Embryonic facial prominence (tissue), 1 donor: ENCODE data around the gene GDA.
A peak's percentile ranks its signal among the peaks of the same experiment; 100 is the strongest.
"Not testable (repeated sequence)": the region's sequence is repeated elsewhere in the genome, so short reads cannot be mapped to it uniquely, and the experiment has no call there.

ENCODE experiments used
- DNase-seq: peaks from one replicate; pipeline ENCODE4 v3.0.0-alpha.2; 2016; ENCODE audit errors: extremely low spot score

GDA gene

GRCh38 chr9:72278959-72279358 lies 129.7 kb downstream of the GDA start:
- no peak for DNase-seq

GRCh38 chr9:72280913-72281500 lies 131.8 kb downstream of the GDA start:
- peak; percentile 37 for DNase-seq

- no peak for DNase-seq
Observed at GRCh38 chr9:72289401-72289800, 140.2 kb downstream of the GDA start.

- DNase-seq = no peak
Observed at GRCh38 chr9:72290311-72290710, 141.1 kb downstream of the GDA start.

- DNase-seq = not testable (repeated sequence)
Observed at GRCh38 chr9:72291576-72291975, 142.3 kb downstream of the GDA start.

GRCh38 chr9:72292256-72292682 lies 143.0 kb downstream of the GDA start:
- DNase-seq = no peak

- DNase-seq = no peak
Observed at GRCh38 chr9:72292874-72293607, 143.8 kb downstream of the GDA start.

GRCh38 chr9:72294936-72295335 lies 145.7 kb downstream of the GDA start:
- no peak for DNase-seq

- DNase-seq = no peak
Observed at GRCh38 chr9:72297516-72297915, 148.3 kb downstream of the GDA start.

- no peak for DNase-seq
Observed at GRCh38 chr9:72299017-72299603, 149.9 kb downstream of the GDA start.

GRCh38 chr9:72300873-72301272 lies 151.6 kb downstream of the GDA start:
- DNase-seq = no peak
